Peyer's patch (tissue), 4 donors: Measurements from ENCODE around the gene FOSL1.

Experiments used
- CTCF ChIP-seq, 6 experiments: fragments of 450-650 bp in 4 of 6; fragments of 200-600 bp in 2 of 6; sonication (generic) in 1 of 6; IDR thresholded peaks; one replicate each; pipeline ENCODE4 v1.5.1; 2017 to 2019; ENCODE audit warnings: antibody characterized with exemption in 6 of 6, mild to moderate bottlenecking in 3 of 6, moderate library complexity in 1 of 6
- POLR2A ChIP-seq, 2 donors: fragments of 450-650 bp; IDR thresholded peaks; one replicate each; pipeline ENCODE4 v1.5.1; 2017; ENCODE audit warnings: antibody characterized with exemption in 2 of 2, mild to moderate bottlenecking in 2 of 2, moderate library complexity in 2 of 2

- TF ChIP-seq CTCF (IDR thresholded peaks at IDR 0.05) (no peak), POLR2A (IDR thresholded peaks at IDR 0.05) (no peak)
Observed at GRCh38 chr11:65857500-65857852, 42.7 kb downstream of the FOSL1 start.
